CD4-positive, alpha-beta T cell (primary cell): ENCODE measurements around the gene UGT2B28. TPM values are rescaled to one million over a fixed set of nuclear protein-coding genes. Genes with fewer than 3 reads are reported as not detected.
"Not testable (repeated sequence)": the region's sequence is repeated elsewhere in the genome, so short reads cannot be mapped to it uniquely, and the experiment has no call there.

Experiments used
- ATAC-seq: fragments of 200-7000 bp; cut with Tn5 transposase; one replicate; pipeline ENCODE4 v1.10.0; 2022; ENCODE audit warnings: mild to moderate bottlenecking; ENCODE audit not compliant: poor library complexity
- CTCF ChIA-PET: fragments of 350-600 bp; sonication (Branson Sonifier 250); formaldehyde crosslinking; loops from one replicate; lab custom pipeline; 2021; ENCODE audit warnings: antibody characterized with exemption, inconsistent platforms; lab: Charles Lee
- POLR2A ChIA-PET: fragments of 350-600 bp; sonication (Branson Sonifier 250); formaldehyde crosslinking; loops from one replicate; lab custom pipeline; 2021; ENCODE audit warnings: antibody characterized with exemption, inconsistent platforms; lab: Charles Lee
- DNase-seq, 14 experiments: peaks; one replicate each; pipeline ENCODE4 v3.0.0-alpha.2; 2013 to 2020; ENCODE audit warnings: mixed read lengths in 2 of 14
- H3K27ac ChIP-seq, 2 donors: one replicate each; pipeline versions ENCODE4 v1.5.1 to v1.7.0; 2013; ENCODE audit warnings: low read length in 2 of 2, low read depth in 1 of 2, mild to moderate bottlenecking in 1 of 2
- H3K27me3 ChIP-seq, 2 experiments: 1 replicate in 1 of 2; 2 replicates in 1 of 2; pipeline versions ENCODE4 v1.6.1 to v1.7.0; 2013; ENCODE audit warnings: low read length in 2 of 2, control low read depth in 1 of 2, mild to moderate bottlenecking in 1 of 2, moderate library complexity in 1 of 2; ENCODE audit not compliant: insufficient read depth in 2 of 2, control insufficient read depth in 1 of 2
- H3K36me3 ChIP-seq: one replicate; pipeline ENCODE4 v1.6.1; 2013; ENCODE audit warnings: low read length, control low read depth; ENCODE audit not compliant: insufficient read depth
- H3K4me1 ChIP-seq: one replicate; pipeline ENCODE4 v1.6.1; 2013; ENCODE audit warnings: low read length, control low read depth; ENCODE audit not compliant: insufficient read depth
- H3K4me3 ChIP-seq: one replicate; pipeline ENCODE4 v1.5.1; 2013; ENCODE audit warnings: mild to moderate bottlenecking, low read length, moderate library complexity
- H3K9me3 ChIP-seq, 2 experiments: 1 replicate in 1 of 2; 2 replicates in 1 of 2; pipeline versions ENCODE4 v1.6.1 to v1.7.0; 2013; ENCODE audit warnings: low read length in 2 of 2, mild to moderate bottlenecking in 2 of 2, control low read depth in 1 of 2, moderate library complexity in 1 of 2; ENCODE audit not compliant: control insufficient read depth in 1 of 2, insufficient read depth in 1 of 2
- H3K27ac Mint-ChIP-seq: one replicate; pipeline ENCODE4 v1.8.0; 2020; ENCODE audit warnings: mixed read lengths
- H3K27me3 Mint-ChIP-seq: one replicate; pipeline ENCODE4 v1.8.0; 2021; ENCODE audit warnings: mixed read lengths
- H3K36me3 Mint-ChIP-seq: one replicate; pipeline ENCODE4 v1.8.0; 2021; ENCODE audit warnings: low read depth, mixed read lengths
- H3K4me1 Mint-ChIP-seq: one replicate; pipeline ENCODE4 v1.8.0; 2021; ENCODE audit warnings: low read depth, mixed read lengths
- H3K4me3 Mint-ChIP-seq: one replicate; pipeline ENCODE4 v1.8.0; 2020; ENCODE audit warnings: mild to moderate bottlenecking, mixed read lengths
- H3K9me3 Mint-ChIP-seq: one replicate; pipeline ENCODE4 v1.8.0; 2020; ENCODE audit warnings: mixed read lengths
- intact Hi-C, 2 experiments: fragments of 100-400 bp; cut with DNase I in 1 of 2; cut with micrococcal nuclease in 1 of 2; formaldehyde crosslinking; loops; one replicate each; pipeline versions ENCODE4 v1.15.1 to v1.9.0; 2023 to 2025; cut with DNase I, micrococcal nuclease
- total RNA-seq, 174 experiments: library from RNA in 2 of 174; stranded (reverse) in 2 of 174; gene quantifications; one replicate each; pipeline ENCODE4 v1.2.3 and lab custom pipeline; 2021 to 2026

UGT2B28 gene
- total RNA-seq, 2 experiments from 2014 or later, result not detected

DNA sequence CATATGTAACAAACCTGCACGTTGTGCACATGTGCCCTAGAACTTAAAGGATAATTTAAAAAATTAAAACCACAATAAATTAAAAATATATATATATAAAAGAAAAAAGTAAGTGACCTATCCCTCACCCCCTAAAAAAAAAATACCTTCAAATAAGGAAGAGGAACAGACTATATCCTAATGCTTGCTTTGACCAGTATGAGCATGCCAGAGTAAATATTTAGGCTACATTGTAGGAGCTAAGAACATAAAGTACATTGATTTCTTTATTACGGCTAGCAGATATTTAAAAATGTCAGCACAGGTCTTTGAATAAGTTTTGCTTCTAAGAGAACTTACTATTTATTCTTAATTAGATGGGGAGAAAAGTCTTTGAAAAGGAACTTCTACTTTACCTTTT is 62.8 kb downstream of the UGT2B28 start:
- CTCF ChIA-PET, H3K36me3 Mint-ChIP-seq, H3K4me3 Mint-ChIP-seq: not testable (repeated sequence)

DNA sequence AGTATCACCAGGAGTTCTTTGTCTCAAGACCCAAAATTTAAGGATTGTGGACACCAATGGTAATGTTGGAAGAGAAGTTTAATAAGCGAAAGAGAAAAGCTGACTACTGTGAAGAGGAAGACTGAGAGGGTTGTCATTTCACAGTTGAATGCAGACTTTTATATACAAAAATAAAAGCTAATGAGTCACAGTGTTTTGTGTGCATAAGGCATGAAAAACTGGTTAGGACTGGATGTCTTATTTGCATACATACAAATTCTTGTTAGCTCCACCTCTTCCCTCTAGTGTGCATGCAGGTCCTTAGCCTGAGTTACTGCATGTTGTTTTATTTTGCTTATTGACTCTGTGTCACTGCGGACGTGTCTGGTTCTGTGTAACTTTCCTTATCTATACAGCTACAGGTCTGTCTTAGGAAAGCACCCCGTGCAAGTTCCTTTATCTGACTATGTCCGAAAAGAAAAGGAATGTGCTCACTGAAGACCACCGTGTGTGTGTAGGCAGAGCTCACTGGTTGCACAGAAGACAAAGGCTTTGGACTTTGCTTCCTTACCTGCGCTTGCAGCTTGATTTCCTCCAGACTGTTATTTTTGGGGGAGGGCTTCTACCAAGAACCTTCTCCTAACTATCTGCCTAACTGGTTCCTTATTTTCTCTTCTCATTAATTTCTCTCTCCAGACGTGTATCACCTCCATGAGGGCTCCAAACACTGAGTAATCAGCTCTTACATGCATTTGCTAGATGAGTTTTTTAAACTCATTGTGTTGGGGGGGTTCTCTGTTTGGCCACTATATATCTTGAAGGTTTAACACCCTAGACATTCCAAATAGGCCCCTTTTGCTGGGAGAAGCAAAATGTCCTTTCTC is 63.5 kb downstream of the UGT2B28 start:
- H3K27me3 Mint-ChIP-seq, intact Hi-C loops, H3K4me1 Mint-ChIP-seq, H3K36me3 Mint-ChIP-seq, POLR2A ChIA-PET, H3K27me3 ChIP-seq, CTCF ChIA-PET, H3K4me3 Mint-ChIP-seq, DNase-seq, H3K9me3 ChIP-seq, H3K9me3 Mint-ChIP-seq, ATAC-seq, H3K4me3 ChIP-seq, H3K27ac ChIP-seq, H3K4me1 ChIP-seq, H3K27ac Mint-ChIP-seq, H3K36me3 ChIP-seq: not testable (repeated sequence)

More for the DNA sequence above, 62.8 kb downstream of the UGT2B28 start:
- H3K4me1 Mint-ChIP-seq, DNase-seq, H3K27ac ChIP-seq, H3K4me3 ChIP-seq, H3K27me3 Mint-ChIP-seq, H3K27me3 ChIP-seq, H3K4me1 ChIP-seq, H3K36me3 ChIP-seq, H3K9me3 Mint-ChIP-seq, intact Hi-C loops, H3K9me3 ChIP-seq, POLR2A ChIA-PET, ATAC-seq, H3K27ac Mint-ChIP-seq: not testable (repeated sequence)

Other genes with a start within 250 kb of the UGT2B28 start
- not detected for gene UGT2B7, start 184.0 kb upstream of the UGT2B28 start, total RNA-seq
- not detected for gene UGT2B11, start 65.7 kb upstream of the UGT2B28 start, total RNA-seq
- gene UGT2B4, start 215.4 kb downstream of the UGT2B28 start, total RNA-seq, result not detected